GM12875 (cell line): ENCODE measurements around the gene VEGFA.

Experiments used
- H3K4me3 ChIP-seq: one replicate; pipeline ENCODE4 v1.5.1; 2011; ENCODE audit warnings: low read depth, low read length, control low read depth
- TF ChIP-seq, protein P1 (sequence below): IDR thresholded peaks from 2 replicates; pipeline ENCODE4 v1.5.1; 2011; ENCODE audit warnings: low read depth, mild to moderate bottlenecking, control low read depth, inconsistent platforms, low read length, moderate library complexity, borderline replicate concordance; ENCODE audit not compliant: insufficient read depth

VEGFA gene

DNA sequence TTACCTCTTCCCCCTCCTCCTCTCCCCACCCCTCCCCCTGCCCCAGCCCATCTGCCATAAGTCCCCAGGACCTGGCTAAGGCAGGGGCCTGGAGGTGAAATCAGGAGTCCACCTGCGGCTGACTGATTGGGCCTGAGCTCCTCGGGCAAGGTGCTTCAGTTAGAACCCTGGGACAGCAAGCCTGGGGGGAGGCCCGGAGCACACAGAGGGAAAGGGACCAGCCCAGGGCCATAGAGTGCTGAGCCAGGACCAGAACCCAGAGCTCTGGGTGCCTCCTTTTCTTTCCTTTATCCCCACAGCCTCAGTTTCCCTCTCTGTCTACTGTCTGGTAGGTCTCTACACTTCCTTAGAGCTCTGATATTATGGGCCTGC lies 35.7 kb upstream of the VEGFA start:
- TF ChIP-seq, protein P1, sequence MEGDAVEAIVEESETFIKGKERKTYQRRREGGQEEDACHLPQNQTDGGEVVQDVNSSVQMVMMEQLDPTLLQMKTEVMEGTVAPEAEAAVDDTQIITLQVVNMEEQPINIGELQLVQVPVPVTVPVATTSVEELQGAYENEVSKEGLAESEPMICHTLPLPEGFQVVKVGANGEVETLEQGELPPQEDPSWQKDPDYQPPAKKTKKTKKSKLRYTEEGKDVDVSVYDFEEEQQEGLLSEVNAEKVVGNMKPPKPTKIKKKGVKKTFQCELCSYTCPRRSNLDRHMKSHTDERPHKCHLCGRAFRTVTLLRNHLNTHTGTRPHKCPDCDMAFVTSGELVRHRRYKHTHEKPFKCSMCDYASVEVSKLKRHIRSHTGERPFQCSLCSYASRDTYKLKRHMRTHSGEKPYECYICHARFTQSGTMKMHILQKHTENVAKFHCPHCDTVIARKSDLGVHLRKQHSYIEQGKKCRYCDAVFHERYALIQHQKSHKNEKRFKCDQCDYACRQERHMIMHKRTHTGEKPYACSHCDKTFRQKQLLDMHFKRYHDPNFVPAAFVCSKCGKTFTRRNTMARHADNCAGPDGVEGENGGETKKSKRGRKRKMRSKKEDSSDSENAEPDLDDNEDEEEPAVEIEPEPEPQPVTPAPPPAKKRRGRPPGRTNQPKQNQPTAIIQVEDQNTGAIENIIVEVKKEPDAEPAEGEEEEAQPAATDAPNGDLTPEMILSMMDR = no peak
- H3K4me3 ChIP-seq = no peak overlapping the region

DNA sequence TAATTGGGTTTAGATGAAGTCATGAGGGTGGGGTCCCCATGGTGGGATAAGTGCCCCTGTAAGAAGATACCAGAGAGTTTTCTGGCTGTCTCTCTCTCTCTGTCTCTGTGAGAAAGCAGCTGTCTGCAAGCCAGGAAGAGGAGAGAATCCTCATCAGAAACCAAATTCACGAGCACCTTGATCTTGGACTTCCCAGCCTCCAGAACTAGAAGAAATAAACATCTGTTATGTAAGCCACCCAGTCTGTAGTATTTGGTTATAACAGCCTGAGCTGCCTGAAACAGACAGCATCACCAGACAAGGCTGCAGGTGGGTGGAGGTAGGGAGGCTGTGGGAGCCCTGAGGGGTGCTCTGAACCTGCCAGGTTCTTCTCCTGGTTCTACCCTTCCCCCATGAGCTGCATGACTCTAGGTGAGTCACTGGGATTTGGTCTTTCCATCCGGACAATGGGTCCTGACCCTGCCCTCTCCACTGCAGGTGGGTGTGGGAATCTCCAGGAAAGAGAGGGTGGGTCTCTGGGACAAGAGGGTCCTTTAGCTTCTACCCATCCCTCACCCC lies 34.3 kb upstream of the VEGFA start:
- TF ChIP-seq, protein P1 = no peak
- no peak overlapping the region for H3K4me3 ChIP-seq

DNA sequence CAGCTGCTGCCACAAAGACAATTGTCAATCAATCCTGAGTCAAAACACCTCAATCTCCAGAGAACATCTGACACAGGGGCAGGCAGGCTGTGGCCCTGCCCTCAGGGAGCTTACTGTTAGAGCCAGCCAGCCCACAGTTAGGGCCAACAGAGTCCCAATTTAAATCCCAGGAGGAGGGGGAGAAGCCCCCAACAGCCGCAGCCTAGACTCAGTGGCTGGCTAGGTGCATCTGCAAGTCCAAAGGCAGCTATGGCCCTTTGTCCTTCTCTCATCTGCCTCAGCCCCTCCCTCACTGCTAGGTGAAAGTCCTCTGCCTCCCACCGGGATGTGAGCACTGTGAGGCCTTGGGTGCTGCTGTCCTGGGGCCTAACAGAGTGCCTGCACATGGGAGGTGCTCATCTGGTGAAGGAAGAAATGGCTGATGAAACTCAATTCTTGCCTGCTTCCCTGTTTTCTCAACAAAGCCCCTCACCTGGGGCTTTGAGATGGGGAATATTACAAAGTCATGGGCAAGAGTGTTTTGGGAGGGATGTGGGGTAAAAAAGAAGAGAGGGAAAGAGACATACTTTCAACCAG lies 33.7 kb upstream of the VEGFA start:
- TF ChIP-seq, protein P1 = no peak
- H3K4me3 ChIP-seq = no peak overlapping the region

DNA sequence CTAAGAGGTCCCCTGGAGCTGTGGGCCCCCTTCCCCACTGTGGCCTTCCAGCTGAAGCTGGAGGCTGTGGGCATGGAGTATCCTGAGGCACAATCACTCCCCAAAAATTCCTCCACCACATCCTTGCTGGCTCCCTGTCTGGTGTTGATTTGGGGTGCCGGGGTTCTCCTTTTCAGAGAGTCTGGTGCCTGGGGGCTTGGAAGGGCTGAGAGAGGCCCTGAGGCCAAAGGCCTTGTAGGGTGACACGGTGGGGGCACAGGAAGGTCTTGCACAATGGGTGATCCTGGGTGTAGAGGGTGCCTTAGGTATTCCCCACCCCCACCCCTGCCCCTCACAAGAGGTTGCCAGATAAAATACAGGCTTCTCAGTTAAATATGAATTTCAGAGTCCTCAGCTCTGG lies 33.2 kb upstream of the VEGFA start:
- TF ChIP-seq, protein P1 = no peak
- H3K4me3 ChIP-seq = no peak overlapping the region

DNA sequence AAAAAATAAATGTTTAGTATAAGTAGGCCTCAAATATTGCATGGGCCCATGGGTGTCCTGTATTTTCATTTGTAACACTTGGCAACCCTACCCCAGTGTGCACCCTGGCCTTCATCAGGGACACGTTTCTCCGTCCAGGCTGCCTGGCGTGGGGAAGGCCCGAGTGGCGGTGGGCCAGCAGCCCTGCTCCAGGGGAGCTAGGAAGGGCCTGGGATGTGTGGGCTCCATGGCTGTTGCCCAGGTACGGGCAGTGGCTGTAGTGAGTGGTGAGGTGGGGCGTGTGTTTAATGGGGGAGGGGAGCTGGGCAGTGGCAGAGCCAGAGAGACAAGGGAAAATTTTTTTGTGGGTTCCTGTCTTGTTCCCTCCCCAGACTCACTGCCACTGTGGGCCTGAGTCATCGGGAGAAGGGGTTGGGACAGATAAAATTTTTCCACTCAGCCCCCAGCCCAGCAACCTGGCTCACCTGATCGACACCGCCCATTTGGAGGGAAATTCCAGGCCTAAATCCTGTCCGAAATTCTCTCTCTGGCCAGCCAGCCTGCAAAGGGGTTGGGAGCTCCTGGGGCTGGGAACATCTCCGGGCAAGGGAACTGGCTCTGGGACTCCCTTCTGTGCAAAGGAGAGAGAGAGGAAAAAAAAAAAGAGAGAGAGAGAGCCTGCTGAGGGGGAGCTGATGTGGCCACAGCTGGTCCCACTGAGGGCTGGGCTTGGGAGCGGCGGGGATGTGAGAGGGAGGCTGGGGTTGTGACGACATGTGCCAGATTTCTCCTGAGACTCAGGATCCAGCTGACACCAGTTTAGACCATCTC lies 32.5 kb upstream of the VEGFA start:
- TF ChIP-seq, protein P1 = no peak
- no peak overlapping the region for H3K4me3 ChIP-seq

DNA sequence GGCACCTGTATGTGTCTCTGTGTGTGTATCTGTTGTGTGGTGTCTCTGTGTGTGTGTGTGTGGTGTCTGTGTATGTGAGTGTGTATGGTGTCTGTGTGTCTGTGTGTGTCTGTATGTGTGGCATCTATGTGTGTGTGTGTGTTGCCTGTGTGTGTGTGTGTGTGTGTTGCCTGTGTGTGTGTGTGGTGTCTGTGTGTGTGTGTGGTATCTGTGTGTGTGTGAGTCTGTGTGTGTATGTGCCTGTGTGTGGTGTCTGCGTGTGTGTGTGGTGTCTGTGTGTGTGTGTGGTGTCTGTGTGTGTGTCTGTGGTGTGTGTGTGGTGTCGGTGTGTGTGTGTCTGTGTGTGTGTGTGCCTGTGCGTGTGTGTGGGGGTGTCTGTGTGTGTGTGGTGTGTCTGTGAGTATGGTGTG lies 31.7 kb upstream of the VEGFA start:
- no peak overlapping the region for H3K4me3 ChIP-seq
- TF ChIP-seq, protein P1 = no peak
